Hematopoietic multipotent progenitor cell treated with erythropoietin and hydrocortisone succinate and interleukin-3 and kit ligand, for 6 days (in vitro differentiated cells): Measurements from ENCODE around the gene PEPD.

Source experiments
- DNase-seq: peaks from one replicate; pipeline ENCODE4 v3.0.0-alpha.2; 2015

The PEPD gene

GRCh38 chr19:33392341-33393285 lies 129.0 kb downstream of the PEPD start:
- no peak for DNase-seq

DNA sequence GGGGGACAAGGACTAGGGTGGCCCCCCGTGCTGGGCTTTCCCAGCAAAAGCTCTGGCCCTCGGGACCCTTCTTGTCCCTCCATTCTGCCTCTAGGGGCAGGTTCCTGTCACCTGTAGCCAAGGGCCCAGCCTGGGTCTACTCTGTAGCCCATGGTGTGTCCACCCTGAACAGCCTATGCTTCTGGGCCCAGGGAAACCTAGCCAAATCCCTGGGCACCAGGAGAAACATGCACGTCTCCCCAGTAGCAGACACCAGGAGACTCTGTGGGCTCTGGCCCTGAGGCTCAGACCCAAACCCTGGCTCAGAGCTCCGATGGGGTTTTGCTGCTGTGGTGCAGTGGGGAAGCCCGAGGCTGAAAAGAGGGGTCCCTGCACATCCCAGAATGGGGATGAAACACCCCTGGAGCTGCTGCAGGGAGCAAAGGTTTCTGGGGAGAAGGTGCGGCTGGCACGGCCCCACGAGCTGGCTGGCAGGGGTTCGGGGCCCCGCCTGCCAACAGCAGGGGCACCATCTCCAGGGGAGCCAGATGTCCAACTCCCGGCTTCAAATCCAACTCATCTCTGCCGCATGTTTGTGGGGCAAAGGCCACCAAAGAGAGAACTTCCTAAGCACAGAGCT lies 129.9 kb downstream of the PEPD start:
- no peak for DNase-seq

DNA sequence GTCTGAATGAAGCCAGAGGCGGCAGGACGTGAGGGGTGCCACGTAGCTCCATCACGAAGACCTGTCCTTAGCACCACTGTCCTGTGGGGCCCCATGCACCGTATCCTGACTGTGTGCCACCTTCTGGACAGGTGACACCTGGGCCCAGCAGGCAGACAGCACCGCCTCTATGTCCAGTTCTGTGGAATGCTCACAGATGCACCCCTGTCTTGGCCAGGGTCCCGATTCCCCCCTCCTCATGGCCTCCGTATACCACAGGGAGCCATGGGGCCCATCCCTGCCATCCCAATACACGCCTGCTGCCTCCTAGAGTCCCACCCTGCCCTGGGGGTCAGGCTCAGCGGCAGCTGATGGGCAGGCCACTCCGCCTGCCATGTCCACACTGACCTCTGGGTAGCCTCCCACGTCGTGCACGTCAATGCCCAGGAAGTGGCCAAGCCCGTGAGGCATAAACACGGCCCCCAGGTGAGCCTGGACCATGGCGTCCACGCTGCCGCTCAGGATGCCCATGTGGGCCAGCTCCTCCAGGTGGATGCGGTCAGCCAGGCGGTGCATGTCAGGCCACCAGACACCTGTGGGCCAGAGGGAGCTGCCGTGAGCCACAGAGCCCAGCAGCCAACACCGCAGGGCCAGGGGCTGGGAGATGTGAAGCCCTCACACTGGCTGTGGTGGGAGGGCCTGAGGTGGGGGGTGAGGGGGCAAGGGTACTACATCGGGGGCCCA lies 130.5 kb downstream of the PEPD start:
- no peak for DNase-seq

GRCh38 chr19:33390101-33390907 lies 131.3 kb downstream of the PEPD start:
- peak; percentile 22 for DNase-seq

DNA sequence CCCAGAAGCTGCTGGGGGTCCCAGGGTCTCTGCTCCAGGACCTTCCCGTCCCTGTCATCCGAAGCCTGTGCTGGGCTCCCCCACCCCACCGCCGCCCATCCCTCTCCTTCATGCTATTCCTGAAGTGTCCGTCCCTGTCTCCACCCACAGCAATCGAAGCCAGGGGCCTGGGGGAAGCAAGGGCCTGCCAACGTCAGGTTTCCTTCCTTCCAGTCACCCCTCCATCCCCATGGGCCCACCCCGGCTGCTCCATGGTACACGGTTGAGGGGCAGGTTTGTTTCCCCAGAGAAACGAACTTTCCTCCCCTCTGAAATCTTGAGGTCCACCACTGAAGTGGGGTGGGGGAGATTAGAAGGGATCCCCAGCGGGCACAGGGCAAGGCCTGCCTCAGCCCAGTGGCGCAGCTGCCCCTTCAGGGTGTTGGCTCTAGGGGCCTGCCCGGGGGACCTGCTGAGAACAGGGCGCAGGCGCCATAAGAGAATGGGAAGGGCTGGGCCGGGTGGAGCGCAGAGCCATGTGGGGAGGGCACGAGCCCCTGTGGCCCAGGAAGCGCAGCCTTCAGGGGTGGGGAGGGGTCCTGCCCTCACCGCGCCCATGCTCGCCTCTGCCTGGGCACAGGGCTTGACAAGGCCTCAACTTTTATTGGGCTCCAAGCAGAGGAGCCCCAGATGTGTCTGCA lies 132.0 kb downstream of the PEPD start:
- DNase-seq = no peak

DNA sequence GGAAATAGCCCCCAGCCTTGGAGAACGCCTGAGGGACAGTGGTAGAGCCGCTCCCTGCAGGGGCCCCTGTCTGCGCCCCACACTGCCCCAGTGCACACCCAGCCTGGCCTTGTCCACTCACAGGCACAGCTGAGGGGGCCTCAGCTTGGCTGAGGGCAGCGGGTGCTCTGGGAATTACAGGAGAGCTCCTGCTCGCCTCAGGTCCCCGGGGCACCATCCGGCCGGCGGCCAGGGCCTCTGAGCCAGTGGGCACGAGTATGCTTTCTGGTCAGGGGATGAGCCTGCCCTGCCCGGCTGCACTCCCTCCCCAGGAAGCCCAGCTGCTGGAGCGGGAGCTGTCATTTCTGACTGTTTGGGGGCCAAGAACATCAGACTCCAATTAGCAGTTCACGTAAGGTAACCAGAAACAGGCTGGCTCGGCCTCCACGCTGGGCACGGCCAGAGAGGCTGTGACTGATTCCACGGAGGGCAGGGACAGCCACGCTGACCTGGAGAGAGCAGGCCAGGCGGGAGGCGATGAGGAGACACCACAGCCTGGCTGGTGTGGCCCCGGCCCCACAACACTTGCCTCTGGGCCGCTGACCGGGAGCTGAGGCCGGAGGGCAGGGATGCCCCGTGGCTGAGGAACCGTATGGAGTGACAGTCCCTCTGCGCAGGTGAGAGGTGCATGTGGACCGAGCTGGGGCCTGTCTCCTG lies 132.7 kb downstream of the PEPD start:
- DNase-seq = no peak

DNA sequence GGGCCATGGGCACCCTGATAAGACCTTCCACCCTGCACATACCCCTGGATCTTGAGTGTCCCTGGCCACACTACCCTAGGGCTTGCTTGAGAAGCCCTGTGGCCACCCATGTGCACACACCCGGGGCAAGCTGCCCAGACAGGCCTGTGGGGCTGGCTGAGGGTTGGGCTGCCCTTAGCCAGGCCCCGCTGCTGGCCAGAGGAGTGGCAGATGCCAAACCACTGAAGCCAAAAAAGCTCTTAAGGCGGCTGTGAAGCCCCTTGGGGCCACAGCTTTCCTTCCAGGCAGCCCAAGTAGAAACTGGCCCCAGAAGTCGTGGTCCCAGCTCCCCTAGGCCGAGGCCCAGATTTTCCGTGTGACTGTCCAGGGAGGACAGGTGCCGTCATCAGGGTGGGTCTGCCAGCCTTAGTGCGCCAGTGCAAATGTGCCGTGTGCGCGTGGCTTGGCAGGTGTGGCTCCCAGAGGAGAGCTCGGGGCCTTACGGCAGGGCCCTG lies 133.3 kb downstream of the PEPD start:
- no peak for DNase-seq

DNA sequence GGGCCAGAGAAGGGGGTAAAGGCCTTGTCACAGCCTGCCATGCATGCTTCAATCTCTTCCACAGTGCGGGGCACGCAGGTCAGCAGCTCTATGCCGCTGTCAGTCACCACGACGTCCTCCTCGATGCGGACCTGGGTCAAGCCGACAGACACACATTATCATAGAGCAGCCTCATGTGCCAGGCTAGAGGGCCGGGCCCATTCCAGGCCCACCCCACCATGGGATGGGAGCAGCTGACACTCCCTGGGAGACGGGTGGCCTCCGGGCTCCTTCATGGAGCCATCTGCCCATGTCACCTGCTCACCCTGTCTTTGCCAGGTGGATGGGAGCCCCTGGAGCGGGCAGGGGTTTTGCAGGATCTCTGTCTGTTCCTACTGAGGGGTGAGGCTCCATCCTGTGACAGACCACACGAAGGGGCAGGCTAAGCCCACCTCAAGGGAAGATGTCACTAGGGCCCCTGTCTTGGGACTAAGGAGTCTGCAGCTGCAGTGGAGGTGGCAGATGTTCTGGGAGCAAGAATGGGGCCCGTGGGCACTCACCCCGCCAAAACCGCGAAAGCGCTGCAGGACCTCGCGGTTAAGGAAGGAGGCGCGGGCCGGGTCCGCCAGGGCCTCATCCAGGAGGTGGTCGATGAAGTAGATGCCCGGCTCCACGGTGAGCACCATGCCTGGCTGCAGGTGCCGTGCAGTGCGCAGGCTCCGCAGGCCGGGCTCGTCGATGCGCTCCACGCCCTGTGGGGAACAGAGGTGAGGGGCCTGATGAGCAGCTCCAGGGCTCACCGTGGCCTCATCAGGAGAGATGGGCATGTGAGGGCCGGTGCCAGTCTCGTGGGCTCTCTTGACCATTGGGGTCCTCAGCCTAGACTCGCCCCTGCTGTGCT lies 134.0 kb downstream of the PEPD start:
- no peak for DNase-seq

DNA sequence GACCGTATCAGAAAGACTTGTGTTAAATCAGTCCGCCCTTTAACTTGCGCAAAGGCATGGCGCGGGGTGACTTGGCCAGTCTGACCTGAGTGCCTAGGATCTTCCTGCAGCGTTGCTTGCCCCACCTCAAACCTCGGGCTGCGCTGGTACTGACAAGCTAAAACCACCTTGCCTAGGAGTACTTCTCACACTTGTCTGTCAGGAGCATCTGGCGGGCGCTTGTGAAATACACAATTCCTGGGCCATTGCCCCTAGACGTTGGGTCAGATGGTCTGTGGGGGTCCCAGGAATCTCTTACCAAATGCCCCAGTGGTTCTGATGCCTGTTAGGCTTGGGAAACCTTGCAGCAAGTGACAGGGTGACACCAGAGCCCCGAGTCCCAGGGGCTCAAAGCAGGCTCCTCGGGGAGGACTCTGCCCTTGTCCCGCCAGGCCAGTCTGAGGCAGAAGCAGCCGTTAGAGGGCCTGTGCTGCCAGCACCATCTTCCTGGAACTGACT lies 135.2 kb downstream of the PEPD start:
- DNase-seq = no peak

GRCh38 chr19:33385956-33386355 lies 135.6 kb downstream of the PEPD start:
- DNase-seq = no peak

- no peak for DNase-seq
Measured at GRCh38 chr19:33384983-33385382, 136.6 kb downstream of the PEPD start.

DNA sequence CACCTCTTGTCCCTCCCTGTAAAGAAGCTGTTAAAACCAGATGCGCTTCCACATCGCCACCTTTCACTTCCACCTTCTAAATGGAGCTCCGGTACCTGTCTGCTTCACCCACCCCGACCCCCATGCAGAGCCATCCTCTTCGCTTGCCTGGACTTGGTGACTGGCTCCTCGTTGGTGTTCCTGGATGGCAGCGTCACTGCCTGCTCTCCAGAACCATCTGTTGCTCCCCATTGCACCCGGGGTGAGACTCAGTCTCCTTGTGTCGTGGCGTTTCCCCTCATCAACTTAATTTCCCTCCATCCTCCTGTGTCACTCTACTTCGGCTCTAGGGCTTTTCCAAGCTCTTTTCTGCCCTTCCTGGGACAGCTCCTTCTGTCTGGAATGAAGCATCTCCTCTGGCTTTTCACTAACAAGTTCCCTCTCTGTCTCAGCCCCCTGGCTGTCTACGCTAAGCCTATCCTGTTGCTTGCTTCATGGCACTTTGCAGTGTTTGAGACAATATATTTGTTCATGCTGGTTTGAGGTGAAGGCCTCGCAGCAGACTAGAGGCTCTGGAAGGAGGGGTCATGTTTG lies 137.8 kb downstream of the PEPD start:
- no peak for DNase-seq

GRCh38 chr19:33382982-33383381 lies 138.6 kb downstream of the PEPD start:
- no peak for DNase-seq

- DNase-seq = no peak
Measured at GRCh38 chr19:33382006-33382405, 139.6 kb downstream of the PEPD start.

- DNase-seq = no peak
Measured at GRCh38 chr19:33381101-33381500, 140.5 kb downstream of the PEPD start.

DNA sequence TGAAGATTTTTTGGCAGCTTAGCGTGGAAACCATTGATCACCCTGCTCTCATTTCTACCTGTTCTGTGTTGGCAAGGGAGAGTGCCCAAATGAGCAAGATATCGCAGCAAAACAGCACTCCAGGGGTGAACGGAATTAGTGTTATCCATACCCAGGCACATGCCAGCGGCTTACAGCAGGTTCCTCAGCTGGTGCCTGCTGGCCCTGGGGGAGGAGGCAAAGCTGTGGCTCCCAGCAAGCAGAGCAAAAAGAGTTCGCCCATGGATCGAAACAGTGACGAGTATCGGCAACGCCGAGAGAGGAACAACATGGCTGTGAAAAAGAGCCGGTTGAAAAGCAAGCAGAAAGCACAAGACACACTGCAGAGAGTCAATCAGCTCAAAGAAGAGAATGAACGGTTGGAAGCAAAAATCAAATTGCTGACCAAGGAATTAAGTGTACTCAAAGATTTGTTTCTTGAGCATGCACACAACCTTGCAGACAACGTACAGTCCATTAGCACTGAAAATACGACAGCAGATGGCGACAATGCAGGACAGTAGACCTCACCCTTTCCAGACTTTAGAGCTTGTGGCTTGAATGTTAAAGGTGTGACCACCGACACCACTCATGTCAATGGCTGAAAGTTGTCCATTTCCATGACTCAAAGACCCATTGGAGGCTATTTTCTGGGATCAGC lies 142.3 kb downstream of the PEPD start:
- no peak for DNase-seq

DNA sequence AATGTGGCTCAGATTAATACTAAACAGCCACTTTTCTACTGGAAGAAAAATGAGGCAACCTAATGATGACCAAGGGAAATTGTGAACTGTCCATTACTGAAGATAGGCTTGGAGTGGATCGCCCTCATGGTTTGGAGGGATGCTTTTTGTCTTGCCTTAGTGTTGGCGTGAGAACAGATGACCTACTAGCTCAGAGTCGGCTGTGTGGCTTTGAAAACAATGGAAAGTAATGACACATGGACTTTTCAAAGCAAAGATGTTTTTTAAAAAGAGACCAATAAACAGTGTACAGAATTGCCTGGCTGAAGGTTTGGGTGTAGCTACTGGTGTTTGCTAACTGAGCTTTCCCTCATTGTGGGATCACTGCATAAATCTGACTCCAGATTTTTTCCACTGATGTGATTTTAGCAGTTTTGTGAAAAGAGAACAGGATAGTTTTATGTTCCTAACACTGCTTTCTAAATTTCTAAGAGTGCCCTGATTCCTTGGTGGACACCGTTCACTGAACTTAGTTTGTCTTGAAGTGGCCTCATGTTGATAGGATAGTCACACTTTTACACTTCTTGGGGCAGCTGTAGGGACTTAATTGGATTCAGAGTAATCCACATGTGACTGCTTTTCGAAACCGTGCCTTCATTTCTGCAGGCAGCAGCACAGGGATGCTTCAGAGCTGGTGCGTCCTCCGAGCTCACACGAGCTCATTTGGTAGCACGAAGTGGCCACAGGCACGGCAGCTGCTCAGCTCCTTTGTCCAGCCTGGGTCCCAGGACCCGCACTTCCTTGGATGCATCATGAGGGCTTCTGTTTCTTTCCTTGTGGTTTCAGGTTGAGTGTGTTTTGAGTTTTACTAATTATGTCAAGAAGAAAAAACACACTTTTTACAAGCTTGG lies 143.8 kb downstream of the PEPD start:
- DNase-seq = no peak

- no peak for DNase-seq
Measured at GRCh38 chr19:33376941-33377557, 144.5 kb downstream of the PEPD start.
